Sigmoid colon (tissue), 7 donors: ENCODE data around the gene ZNF76. TPM values are rescaled to one million over a fixed set of nuclear protein-coding genes. Genes with fewer than 3 reads are reported as not detected.
A peak's percentile ranks its signal among the peaks of the same experiment; 100 is the strongest.

ENCODE experiments used
- DNase-seq: peaks from one replicate; pipeline ENCODE4 v3.0.0-alpha.2; 2019
- H3K27ac ChIP-seq, 4 donors: fragments of 200-600 bp; sonication (generic); one replicate each; pipeline ENCODE4 v1.5.1; 2016 to 2019; ENCODE audit warnings: mild to moderate bottlenecking in 1 of 4
- H3K27me3 ChIP-seq, 3 donors: fragments of 200-600 bp; sonication (generic); one replicate each; pipeline ENCODE4 v1.5.1; 2019; ENCODE audit warnings: mild to moderate bottlenecking in 1 of 3
- H3K36me3 ChIP-seq, 4 donors: fragments of 200-600 bp; sonication (generic); one replicate each; pipeline ENCODE4 v1.5.1; 2016 to 2019
- H3K4me1 ChIP-seq, 4 donors: fragments of 200-600 bp; sonication (generic); one replicate each; pipeline ENCODE4 v1.5.1; 2017 to 2019
- H3K4me3 ChIP-seq, 4 donors: fragments of 200-600 bp; sonication (generic); one replicate each; pipeline ENCODE4 v1.5.1; 2017 to 2019; ENCODE audit warnings: mild to moderate bottlenecking in 2 of 4, moderate library complexity in 1 of 4
- H3K9me3 ChIP-seq, 4 donors: fragments of 200-600 bp in 3 of 4; sonication (generic) in 3 of 4; one replicate each; pipeline versions ENCODE4 v1.5.1 to v1.6.1; 2013 to 2019
- CTCF ChIP-seq, 4 experiments: fragments of 450-650 bp in 3 of 4; fragments of 200-600 bp in 1 of 4; IDR thresholded peaks; one replicate each; pipeline ENCODE4 v1.5.1; 2016 to 2019; ENCODE audit warnings: antibody characterized with exemption in 4 of 4, mild to moderate bottlenecking in 3 of 4, moderate library complexity in 2 of 4
- EP300 ChIP-seq, 4 donors: sonication (generic); formaldehyde crosslinking; IDR thresholded peaks; one replicate each; pipeline ENCODE4 v1.6.1; 2017; ENCODE audit warnings: antibody characterized with exemption in 4 of 4
- POLR2A ChIP-seq, 2 donors: fragments of 450-650 bp; IDR thresholded peaks; one replicate each; pipeline ENCODE4 v1.6.1; 2016; ENCODE audit warnings: antibody characterized with exemption in 2 of 2, mild to moderate bottlenecking in 2 of 2, moderate library complexity in 2 of 2
- POLR2AphosphoS5 ChIP-seq, 4 donors: sonication (generic); formaldehyde crosslinking; IDR thresholded peaks; one replicate each; pipeline ENCODE4 v1.6.1; 2017; ENCODE audit warnings: antibody characterized with exemption in 4 of 4
- WGBS, 2 donors: extraction: QIAGEN DNeasy Blood & Tissue Kit; methylation state at CpG; one replicate each; pipeline ENCODE4 v1.1.7; 2013; 5-methylcytosine and 5-hydroxymethylcytosine counted together
- intact Hi-C: fragments of 100-400 bp; cut with DNase I; formaldehyde crosslinking; loops from one replicate; pipeline ENCODE4 v1.15.1; 2023
- polyA plus RNA-seq, 3 donors: library from polyadenylated mRNA; stranded (reverse); fragments of 200-250 nt; gene quantifications; one replicate each; pipeline ENCODE4 v1.2.3, GENCODE V29; 2013
- total RNA-seq, 4 donors: library from RNA; depleted of rRNA; stranded (reverse); fragments of >200 nt; gene quantifications; one replicate each; pipeline ENCODE4 v1.1.0, GENCODE V29; 2016
- donor health status: healthy with polysubstance abuse.
- donor health status: Bipolar disorder and iron deficiency.
- donor health status: healthy.

Gene ZNF76
- total and polyA plus RNA-seq, 7 donors, result 14.3 to 59.8 (median 29.3) TPM

GRCh38 chr6:35215665-35216411, 43.7 kb upstream of the ZNF76 start:
- peaks cover 0 to 38% (median 26%) of the 10 kb centered on the region in 4 donors for H3K4me1 ChIP-seq
- no peak for DNase-seq
- H3K9me3 ChIP-seq, result no peaks in the 10 kb centered on the region
- H3K27me3 ChIP-seq, result peaks cover 0 to 58% (median 13%) of the 10 kb centered on the region in 3 donors
- no peak for TF ChIP-seq POLR2A (IDR thresholded peaks at IDR 0.05)
- no peak for TF ChIP-seq EP300 (IDR thresholded peaks at IDR 0.05)
- TF ChIP-seq CTCF (IDR thresholded peaks at IDR 0.05), result no peak
- no peak for TF ChIP-seq POLR2AphosphoS5 (IDR thresholded peaks at IDR 0.05)
- no peaks in the 10 kb centered on the region for H3K36me3 ChIP-seq
- intact Hi-C loops, result no loop called here
- 89 to 90% methylated on average over 6 of the region's 6 CpGs for WGBS, 2 donors
- peak overlapping the region in 2 of 4 donors; percentile 58 to 60 for H3K4me3 ChIP-seq
- no peak overlapping the region for H3K27ac ChIP-seq

- no peak overlapping the region for H3K27ac ChIP-seq
Observed at GRCh38 chr6:35216412-35216732, 43.2 kb upstream of the ZNF76 start.

GRCh38 chr6:35216851-35217811, 42.4 kb upstream of the ZNF76 start:
- WGBS, 2 donors, result 52 to 58% methylated on average over 15 of the region's 17 CpGs
- H3K4me3 ChIP-seq, result no peak overlapping the region

More at GRCh38 chr6:35216412-35216732, 43.2 kb upstream of the ZNF76 start:
- peaks cover 0 to 55% (median 13%) of the 10 kb centered on the region in 3 donors for H3K27me3 ChIP-seq
- H3K9me3 ChIP-seq, result no peaks in the 10 kb centered on the region
- H3K4me3 ChIP-seq, result no peak overlapping the region
- 93 to 95% methylated on average over 1 of the region's 1 CpG for WGBS, 2 donors
- intact Hi-C loops, result no loop called here
- no peaks in the 10 kb centered on the region for H3K36me3 ChIP-seq
- peaks cover 0 to 38% (median 26%) of the 10 kb centered on the region in 4 donors for H3K4me1 ChIP-seq
- DNase-seq, result no peak
- TF ChIP-seq POLR2A (IDR thresholded peaks at IDR 0.05) (no peak), POLR2AphosphoS5 (IDR thresholded peaks at IDR 0.05) (no peak), CTCF (IDR thresholded peaks at IDR 0.05) (no peak), EP300 (IDR thresholded peaks at IDR 0.05) (no peak)

GRCh38 chr6:35218021-35218420, 41.5 kb upstream of the ZNF76 start:
- Histone ChIP-seq H3K27ac (no peak overlapping the region), H3K4me1 (peaks cover 0 to 36% (median 25%) of the 10 kb centered on the region in 4 donors), H3K4me3 (no peak overlapping the region), H3K9me3 (no peaks in the 10 kb centered on the region), H3K36me3 (no peaks in the 10 kb centered on the region), H3K27me3 (peaks cover 0 to 39% (median 13%) of the 10 kb centered on the region in 3 donors)
- intact Hi-C loops, result no loop called here
- TF ChIP-seq CTCF (IDR thresholded peaks at IDR 0.05) (no peak), EP300 (IDR thresholded peaks at IDR 0.05) (no peak), POLR2A (IDR thresholded peaks at IDR 0.05) (no peak), POLR2AphosphoS5 (IDR thresholded peaks at IDR 0.05) (no peak)
- WGBS, 2 donors, result 58 to 68% methylated on average over 4 of the region's 4 CpGs
- no peak for DNase-seq

More at GRCh38 chr6:35216851-35217811, 42.4 kb upstream of the ZNF76 start:
- no peak overlapping the region for H3K27ac ChIP-seq
- H3K4me1 ChIP-seq, result peaks cover 0 to 38% (median 26%) of the 10 kb centered on the region in 4 donors
- intact Hi-C loops, result no loop called here
- H3K9me3 ChIP-seq, result no peaks in the 10 kb centered on the region
- H3K27me3 ChIP-seq, result peaks cover 0 to 48% (median 13%) of the 10 kb centered on the region in 3 donors
- no peak for DNase-seq
- no peaks in the 10 kb centered on the region for H3K36me3 ChIP-seq
- TF ChIP-seq CTCF (IDR thresholded peaks at IDR 0.05), result no peak
- no peak for TF ChIP-seq EP300 (IDR thresholded peaks at IDR 0.05)
- no peak for TF ChIP-seq POLR2A (IDR thresholded peaks at IDR 0.05)
- TF ChIP-seq POLR2AphosphoS5 (IDR thresholded peaks at IDR 0.05), result no peak
